Measurements from ENCODE around the gene NSD2.
"Not testable (repeated sequence)": the region's sequence is repeated elsewhere in the genome, so short reads cannot be mapped to it uniquely, and the experiment has no call there.

The NSD2 gene

DNA sequence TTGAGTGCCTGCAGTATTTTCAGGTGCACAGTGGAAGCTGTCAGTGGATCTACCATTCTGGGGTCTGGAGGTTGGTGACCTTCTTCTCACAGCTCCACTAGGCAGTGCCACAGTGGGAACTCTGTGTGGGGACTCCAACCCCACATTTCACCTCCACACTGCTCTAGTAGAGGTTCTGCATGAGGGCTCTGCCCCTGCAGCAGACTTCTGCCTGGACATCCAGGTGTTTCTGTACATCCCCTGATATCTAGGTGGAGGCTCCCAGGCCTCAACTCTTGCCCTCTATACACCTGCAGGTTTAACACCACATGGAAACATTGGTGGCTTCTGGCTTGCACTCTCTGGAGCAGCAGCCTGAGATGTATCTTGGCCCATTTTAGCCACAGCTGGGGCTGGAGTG lies 154.6 kb downstream of the NSD2 start:
- Mint-ChIP-seq H3K4me1 (ENCODE audit: low read depth in 2 of 2) (no peaks in the 10 kb centered on the region), H3K27me3 (peaks cover 58 to 64% of the 10 kb centered on the region in 2 donors), H3K36me3 (ENCODE audit: insufficient read depth) (no peaks in the 10 kb centered on the region), H3K4me3 (no peak overlapping the region), H3K9me3 (no peaks in the 10 kb centered on the region), H3K27ac (no peak overlapping the region)
- ATAC-seq (replicated peaks), result no peak
- DNase-seq, result no peak

DNA sequence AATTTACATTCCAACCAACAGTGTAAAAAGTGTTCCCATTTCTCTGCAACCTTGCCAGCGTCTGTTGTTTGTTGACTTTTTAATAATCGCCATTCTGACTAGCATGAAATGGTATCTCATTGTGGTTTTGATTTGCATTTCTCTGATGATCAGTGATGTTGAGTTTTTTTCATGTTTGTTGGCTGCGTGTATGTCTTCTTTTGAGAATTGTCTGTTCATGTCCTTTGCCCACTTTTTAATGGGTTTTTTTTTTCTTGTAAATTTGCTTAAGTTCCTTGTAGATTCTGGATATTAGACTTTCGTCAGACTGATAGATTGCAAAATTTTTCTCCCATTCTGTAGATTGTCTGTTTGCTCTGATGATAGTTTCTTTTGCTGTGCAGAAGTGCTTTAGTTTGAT lies 155.9 kb downstream of the NSD2 start:
- peaks cover 52 to 62% of the 10 kb centered on the region in 2 donors for H3K27me3 Mint-ChIP-seq
- ATAC-seq (replicated peaks); H3K4me3 Mint-ChIP-seq; H3K27ac Mint-ChIP-seq; H3K4me1 Mint-ChIP-seq (ENCODE audit: low read depth in 2 of 2); DNase-seq; H3K9me3 Mint-ChIP-seq; H3K36me3 Mint-ChIP-seq (ENCODE audit: insufficient read depth): not testable (repeated sequence)

DNA sequence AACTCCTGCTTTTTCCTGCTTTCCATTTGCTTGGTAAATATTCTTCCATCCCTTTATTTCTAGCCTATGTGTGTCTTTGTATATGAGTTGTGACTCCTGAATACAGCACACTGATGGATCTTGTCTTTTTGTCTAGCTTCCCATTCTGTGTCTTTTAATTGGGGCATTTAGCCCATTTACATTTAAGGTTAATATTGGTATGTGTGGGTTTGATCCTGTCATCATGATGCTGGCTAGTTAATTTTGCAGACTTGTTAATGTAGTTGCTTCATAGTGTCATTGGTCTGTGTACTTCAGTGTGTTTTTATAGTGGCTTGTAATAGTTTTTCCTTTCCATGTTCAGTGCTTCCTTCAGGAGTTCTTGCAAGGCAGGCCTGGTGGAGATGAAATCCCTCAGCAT lies 160.0 kb downstream of the NSD2 start:
- not testable (repeated sequence) for H3K36me3 Mint-ChIP-seq (ENCODE audit: insufficient read depth); H3K4me3 Mint-ChIP-seq; H3K4me1 Mint-ChIP-seq (ENCODE audit: low read depth in 2 of 2); ATAC-seq (replicated peaks); H3K9me3 Mint-ChIP-seq; DNase-seq; H3K27ac Mint-ChIP-seq
- peaks cover 48 to 71% of the 10 kb centered on the region in 2 donors for H3K27me3 Mint-ChIP-seq
